GM10847 (cell line): ENCODE data around the gene AP2A2.

Experiments
- POLR2A ChIP-seq: IDR thresholded peaks from 2 replicates; pipeline ENCODE4 v1.6.1; 2011; ENCODE audit not compliant: insufficient read length; ENCODE audit errors: extremely low read depth

AP2A2 gene

DNA sequence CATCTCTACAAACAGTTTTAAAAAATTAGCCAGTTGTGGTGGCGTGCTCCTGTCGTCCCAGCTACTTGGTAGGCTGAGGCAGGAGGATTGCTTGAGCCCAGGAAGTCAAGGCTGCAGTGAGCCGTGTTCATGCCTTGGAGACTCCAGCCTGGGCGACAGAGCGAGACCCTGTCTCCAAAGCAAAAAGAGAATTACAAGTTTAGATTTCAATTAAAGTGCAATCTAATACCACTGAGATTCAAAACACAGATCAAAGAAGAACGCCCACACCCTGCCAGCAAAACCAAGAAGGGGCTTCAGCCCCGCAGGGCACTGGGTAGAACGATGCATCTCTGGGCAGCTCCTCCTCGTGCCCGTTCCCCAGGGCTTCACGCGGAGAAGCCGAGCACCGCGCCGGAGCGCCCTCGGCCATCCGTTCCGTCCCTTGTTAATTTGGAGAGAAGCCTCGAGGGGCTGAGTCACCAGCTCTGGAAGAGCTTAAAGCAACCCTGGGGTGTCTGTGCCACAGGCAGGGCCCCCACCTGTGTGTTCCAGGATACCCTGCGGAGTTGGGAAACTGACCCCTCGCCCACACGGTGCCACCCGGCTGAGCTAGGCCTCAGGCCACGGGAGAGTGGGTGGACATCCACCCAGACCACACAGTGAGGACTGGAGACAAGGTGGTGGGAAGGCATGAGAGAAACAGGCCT lies 47.0 kb downstream of the AP2A2 start:
- no peak for TF ChIP-seq POLR2A

- no peak for TF ChIP-seq POLR2A
Measured at GRCh38 chr11:973237-973636, 47.6 kb downstream of the AP2A2 start.

GRCh38 chr11:975827-976226 lies 50.2 kb downstream of the AP2A2 start:
- no peak for TF ChIP-seq POLR2A

DNA sequence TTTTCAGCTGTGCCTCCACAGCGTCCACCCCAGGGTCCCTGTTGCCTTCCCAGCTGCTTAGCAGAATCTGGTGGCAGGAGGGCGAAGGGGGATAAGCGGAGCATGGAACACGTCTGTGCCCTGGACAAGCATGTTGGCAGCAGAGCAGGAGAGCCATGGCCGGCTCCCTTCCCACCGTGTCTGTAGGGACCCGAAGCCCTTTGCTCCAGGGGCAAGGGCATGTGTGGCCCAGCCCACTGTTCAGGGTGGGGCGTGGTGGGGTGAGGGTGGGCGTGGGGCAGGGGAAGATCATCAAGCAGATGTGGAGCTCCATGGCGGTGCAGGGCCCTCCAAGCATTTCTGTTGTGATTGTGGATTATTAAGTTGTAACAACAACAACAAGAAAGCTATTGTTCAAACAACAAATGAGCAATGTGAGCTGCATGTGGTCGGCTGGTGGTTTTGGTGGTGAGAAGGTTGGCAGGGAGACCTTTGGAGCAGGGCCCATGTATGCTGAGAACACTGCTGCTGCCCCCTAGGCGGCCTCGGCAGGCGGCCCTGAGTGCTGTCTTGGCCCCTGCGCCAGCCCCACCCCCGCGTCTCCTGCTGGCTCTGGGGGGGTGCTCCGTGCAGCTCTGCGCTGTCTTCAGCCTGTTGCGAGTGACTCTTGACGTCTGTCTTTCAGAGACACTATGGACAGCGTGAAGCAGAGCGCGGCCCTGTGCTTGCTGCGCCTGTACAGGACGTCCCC lies 50.9 kb downstream of the AP2A2 start:
- TF ChIP-seq POLR2A: no peak

- no peak for TF ChIP-seq POLR2A
Measured at GRCh38 chr11:977830-978720, 52.4 kb downstream of the AP2A2 start.

DNA sequence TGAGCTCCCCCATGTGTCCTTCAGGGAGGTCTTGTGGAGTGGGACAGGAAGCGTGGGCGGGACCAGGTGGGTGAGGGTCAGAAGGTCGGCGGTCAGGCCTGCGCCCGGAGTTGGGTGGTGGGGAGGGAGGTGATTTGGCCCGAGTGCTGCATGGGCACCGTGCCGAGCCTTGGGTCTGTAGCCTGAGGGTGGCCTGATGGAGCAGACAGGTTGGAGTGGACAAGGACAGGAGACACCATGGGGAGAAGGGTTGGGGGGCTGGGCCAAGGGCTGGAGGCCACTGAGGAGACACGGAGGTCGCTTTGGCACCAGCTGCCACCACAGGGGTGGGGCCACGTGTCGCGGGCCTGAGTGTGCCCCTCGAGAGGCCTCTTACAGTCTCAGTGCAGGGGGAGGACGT lies 53.1 kb downstream of the AP2A2 start:
- TF ChIP-seq POLR2A: no peak

- TF ChIP-seq POLR2A: no peak
Measured at GRCh38 chr11:980438-981357, 55.0 kb downstream of the AP2A2 start.

DNA sequence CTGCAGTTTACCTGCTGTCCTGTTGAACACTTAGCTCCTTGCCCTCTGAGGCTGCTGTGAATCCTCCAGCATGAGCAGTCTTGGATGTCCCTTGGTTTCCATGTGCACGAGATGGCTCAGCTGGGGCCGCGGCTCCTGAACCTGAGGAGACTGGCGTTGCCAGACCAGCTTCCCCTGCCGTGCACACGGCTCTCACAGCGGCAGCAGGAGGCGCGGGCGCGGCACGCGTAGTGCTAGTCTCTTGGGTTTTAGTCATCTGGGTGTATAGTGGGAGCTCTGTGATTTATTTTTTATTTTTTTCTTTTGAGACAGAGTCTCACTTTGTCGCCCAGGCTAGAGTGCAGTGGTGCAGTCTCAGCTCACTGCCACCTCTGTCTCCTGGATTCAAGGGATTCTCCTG lies 56.1 kb downstream of the AP2A2 start:
- no peak for TF ChIP-seq POLR2A

- no peak for TF ChIP-seq POLR2A
Measured at GRCh38 chr11:984546-984945, 58.9 kb downstream of the AP2A2 start.

DNA sequence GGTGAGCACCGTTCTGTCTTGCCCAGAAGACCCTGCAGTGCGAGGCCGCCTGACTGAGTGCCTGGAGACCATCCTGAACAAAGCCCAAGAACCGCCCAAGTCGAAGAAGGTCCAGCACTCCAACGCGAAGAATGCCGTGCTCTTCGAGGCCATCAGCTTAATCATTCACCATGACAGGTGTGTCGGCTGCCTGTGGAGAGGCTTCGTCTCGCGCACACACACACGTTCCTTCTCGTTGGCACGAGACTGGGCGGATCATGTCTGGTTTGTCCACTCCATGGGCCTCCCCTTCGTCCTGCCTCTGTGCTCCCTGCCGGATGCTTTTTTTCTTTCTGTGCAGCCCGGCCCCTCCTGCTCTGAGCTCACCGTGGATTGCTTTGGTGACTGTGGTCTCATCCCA lies 59.7 kb downstream of the AP2A2 start:
- no peak for TF ChIP-seq POLR2A

DNA sequence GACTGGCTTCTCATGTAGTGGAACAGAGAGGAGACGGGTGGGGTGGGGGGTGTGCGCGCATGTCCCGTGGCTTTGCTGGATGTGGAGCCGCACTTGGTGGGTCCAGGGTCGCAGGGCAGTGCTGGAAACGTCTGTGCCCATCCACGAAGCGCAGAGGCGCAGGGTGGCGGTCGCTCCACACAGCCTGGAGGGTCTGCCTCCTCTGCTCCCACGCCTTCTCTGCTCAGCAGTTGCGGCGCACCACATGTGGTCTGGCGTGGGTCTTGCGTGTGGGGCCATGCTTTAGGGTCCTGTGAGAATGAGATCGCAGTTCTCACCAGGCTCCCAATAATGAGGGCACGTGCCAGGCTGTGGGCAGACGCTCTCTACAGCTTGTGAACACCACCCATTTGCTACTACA lies 60.2 kb downstream of the AP2A2 start:
- no peak for TF ChIP-seq POLR2A

- no peak for TF ChIP-seq POLR2A
Measured at GRCh38 chr11:986270-986951, 60.7 kb downstream of the AP2A2 start.

DNA sequence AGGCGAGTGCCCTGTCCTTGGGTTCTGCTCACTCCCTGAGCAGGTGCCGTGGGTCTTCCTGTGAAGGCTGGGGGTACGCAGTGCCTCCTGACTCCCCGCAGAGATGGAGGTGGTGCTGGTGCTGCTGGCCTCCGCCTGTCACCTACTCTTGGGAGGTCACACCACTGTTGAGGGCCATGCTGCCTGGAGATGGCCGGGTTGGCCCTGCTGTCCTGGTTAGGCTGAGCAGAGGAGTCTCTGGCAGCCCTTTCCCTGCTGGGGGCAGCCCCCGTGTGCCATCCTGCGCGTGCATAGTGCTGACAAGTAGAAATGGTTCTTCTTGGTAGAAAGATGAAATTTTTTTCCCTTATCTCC lies 61.3 kb downstream of the AP2A2 start:
- TF ChIP-seq POLR2A: no peak

- TF ChIP-seq POLR2A: no peak
Measured at GRCh38 chr11:987671-988070, 62.0 kb downstream of the AP2A2 start.
